ENCODE results near the gene CMTM8. TPM values are rescaled to one million over a fixed set of nuclear protein-coding genes. Genes with fewer than 3 reads are reported as not detected.

The CMTM8 gene
- total RNA-seq, 1 donor from 2014 or later = 0.24 TPM

GRCh38 chr3:32406486-32407408 lies 168.3 kb downstream of the CMTM8 start:
- DNase-seq (no peak), ATAC-seq (ENCODE audit: low read depth) (no peak)
- H3K9me3 Mint-ChIP-seq = no peaks in the 10 kb centered on the region
- intact Hi-C loops (cut with micrococcal nuclease) = loop anchor here (10.0 kb wide), 1 partner anchor 872 kb away; the partner anchor contains the start of gene STT3B
- H3K4me3 Mint-ChIP-seq = no peak overlapping the region
- H3K4me1 Mint-ChIP-seq = peaks cover 76% of the 10 kb centered on the region
- no peaks in the 10 kb centered on the region for H3K27me3 Mint-ChIP-seq
- ChIA-PET POLR2A (interaction anchor here (0.9 kb wide), 1 partner anchor 32 kb away, joined by 4 read pairs; no protein-coding TSS in a partner anchor), CTCF (interaction anchor here (0.6 to 0.7 kb wide), 2 partner anchors 61 to 72 kb away, joined by 3 read pairs; no protein-coding TSS in a partner anchor)
- no peak for TF ChIP-seq CTCF (IDR thresholded peaks at IDR 0.05)
- peak overlapping the region; percentile 36 for H3K27ac Mint-ChIP-seq
- H3K36me3 Mint-ChIP-seq (ENCODE audit: low read depth) = peaks cover 42% of the 10 kb centered on the region

GRCh38 chr3:32410367-32411246 lies 172.1 kb downstream of the CMTM8 start:
- DNase-seq (no peak), ATAC-seq (ENCODE audit: low read depth) (no peak)
- CTCF ChIA-PET = interaction anchor here (0.7 to 0.8 kb wide), 2 partner anchors 57 kb away, joined by 3 read pairs; no protein-coding TSS in a partner anchor
- peaks cover 68% of the 10 kb centered on the region for H3K4me1 Mint-ChIP-seq
- TF ChIP-seq CTCF (IDR thresholded peaks at IDR 0.05) = no peak
- peaks cover 25% of the 10 kb centered on the region for H3K36me3 Mint-ChIP-seq (ENCODE audit: low read depth)
- no peaks in the 10 kb centered on the region for H3K27me3 Mint-ChIP-seq
- peak overlapping the region; percentile 59 for H3K27ac Mint-ChIP-seq
- intact Hi-C loops (cut with micrococcal nuclease) = no loop called here
- POLR2A ChIA-PET = no interaction called here
- H3K9me3 Mint-ChIP-seq = no peaks in the 10 kb centered on the region
- no peak overlapping the region for H3K4me3 Mint-ChIP-seq

GRCh38 chr3:32411442-32411841 lies 173.0 kb downstream of the CMTM8 start:
- CTCF ChIA-PET = interaction anchor here (0.7 to 0.8 kb wide), 2 partner anchors 56 to 58 kb away, joined by 3 read pairs; no protein-coding TSS in a partner anchor

GRCh38 chr3:32412887-32413286 lies 174.4 kb downstream of the CMTM8 start:
- intact Hi-C loops (cut with micrococcal nuclease) = no loop called here
- no peaks in the 10 kb centered on the region for H3K9me3 Mint-ChIP-seq
- ATAC-seq (ENCODE audit: low read depth) (no peak), DNase-seq (no peak)
- CTCF ChIA-PET = interaction anchor here (0.9 kb wide), 1 partner anchor 55 kb away, joined by 4 read pairs; no protein-coding TSS in a partner anchor
- H3K4me3 Mint-ChIP-seq = no peak overlapping the region
- peaks cover 14% of the 10 kb centered on the region for H3K36me3 Mint-ChIP-seq (ENCODE audit: low read depth)
- POLR2A ChIA-PET = no interaction called here
- H3K27ac Mint-ChIP-seq = no peak overlapping the region
- no peak for TF ChIP-seq CTCF (IDR thresholded peaks at IDR 0.05)
- peaks cover 64% of the 10 kb centered on the region for H3K4me1 Mint-ChIP-seq
- H3K27me3 Mint-ChIP-seq = no peaks in the 10 kb centered on the region

More at GRCh38 chr3:32411442-32411841, 173.0 kb downstream of the CMTM8 start:
- Mint-ChIP-seq H3K4me1 (peaks cover 67% of the 10 kb centered on the region), H3K27me3 (no peaks in the 10 kb centered on the region), H3K9me3 (no peaks in the 10 kb centered on the region), H3K36me3 (ENCODE audit: low read depth) (peaks cover 20% of the 10 kb centered on the region), H3K27ac (peak overlapping the region; percentile 7), H3K4me3 (no peak overlapping the region)
- no peak for TF ChIP-seq CTCF (IDR thresholded peaks at IDR 0.05)
- ATAC-seq (ENCODE audit: low read depth) (no peak), DNase-seq (no peak)
- POLR2A ChIA-PET = no interaction called here
- intact Hi-C loops (cut with micrococcal nuclease) = no loop called here

Data from activated B cell treated with CpG ODN at 0.5 μM for 24 hours (primary cell).